ENCODE measurements around the gene UNC93B1. TPM values are rescaled to one million over a fixed set of nuclear protein-coding genes. Genes with fewer than 3 reads are reported as not detected.

The UNC93B1 gene
- total RNA-seq, 1 experiment from 2014 or later: 9.1 TPM

GRCh38 chr11:68013611-68014156 lies 9.8 kb upstream of the UNC93B1 start:
- DNase-seq (ENCODE audit: low read depth, low spot score): no peak
- in situ Hi-C loops (cut with HindIII; ENCODE audit: low pct_unique_long_range_greater_than_20kb, low sequenced_read_pairs): no loop called here

DNA sequence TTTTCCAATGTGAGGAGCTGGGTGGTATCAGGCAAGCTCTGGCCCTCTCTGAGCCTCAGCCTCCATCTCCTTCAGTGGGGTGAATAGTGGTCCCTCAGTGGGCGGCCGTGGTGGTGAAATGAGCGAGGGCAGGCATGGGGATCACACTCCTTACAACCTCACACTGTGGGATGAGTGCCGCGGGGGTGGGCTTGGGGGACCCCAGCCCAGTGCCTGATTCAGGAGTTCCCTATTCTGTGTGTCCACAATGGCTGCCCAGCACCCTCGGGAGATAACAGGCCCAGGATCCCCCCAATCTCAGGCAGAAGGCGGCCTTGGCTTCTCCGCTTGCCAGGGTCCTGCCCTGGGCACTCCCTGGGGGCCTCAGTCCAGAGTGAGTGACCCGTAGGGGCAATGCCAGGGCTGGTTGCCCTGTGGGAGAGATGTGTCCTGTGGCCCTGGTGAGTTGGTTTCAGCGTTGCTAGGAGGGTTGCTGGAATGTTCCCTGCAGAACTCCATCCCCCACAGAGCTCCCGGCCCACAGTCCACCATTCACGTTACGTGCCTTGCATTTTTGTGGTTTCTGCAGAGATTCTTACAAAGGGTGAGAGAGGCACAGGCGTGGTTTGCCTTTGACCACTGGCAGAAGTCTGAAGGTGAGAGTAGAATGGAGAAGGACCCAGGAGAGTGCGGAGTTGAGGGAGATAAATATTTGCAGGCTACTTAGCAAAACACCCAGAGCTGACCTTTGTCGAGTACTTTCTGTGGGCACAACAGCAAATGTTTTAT lies 9.1 kb upstream of the UNC93B1 start:
- DNase-seq (ENCODE audit: low read depth, low spot score): peak; percentile 46
- in situ Hi-C loops (cut with HindIII; ENCODE audit: low pct_unique_long_range_greater_than_20kb, low sequenced_read_pairs): no loop called here

DNA sequence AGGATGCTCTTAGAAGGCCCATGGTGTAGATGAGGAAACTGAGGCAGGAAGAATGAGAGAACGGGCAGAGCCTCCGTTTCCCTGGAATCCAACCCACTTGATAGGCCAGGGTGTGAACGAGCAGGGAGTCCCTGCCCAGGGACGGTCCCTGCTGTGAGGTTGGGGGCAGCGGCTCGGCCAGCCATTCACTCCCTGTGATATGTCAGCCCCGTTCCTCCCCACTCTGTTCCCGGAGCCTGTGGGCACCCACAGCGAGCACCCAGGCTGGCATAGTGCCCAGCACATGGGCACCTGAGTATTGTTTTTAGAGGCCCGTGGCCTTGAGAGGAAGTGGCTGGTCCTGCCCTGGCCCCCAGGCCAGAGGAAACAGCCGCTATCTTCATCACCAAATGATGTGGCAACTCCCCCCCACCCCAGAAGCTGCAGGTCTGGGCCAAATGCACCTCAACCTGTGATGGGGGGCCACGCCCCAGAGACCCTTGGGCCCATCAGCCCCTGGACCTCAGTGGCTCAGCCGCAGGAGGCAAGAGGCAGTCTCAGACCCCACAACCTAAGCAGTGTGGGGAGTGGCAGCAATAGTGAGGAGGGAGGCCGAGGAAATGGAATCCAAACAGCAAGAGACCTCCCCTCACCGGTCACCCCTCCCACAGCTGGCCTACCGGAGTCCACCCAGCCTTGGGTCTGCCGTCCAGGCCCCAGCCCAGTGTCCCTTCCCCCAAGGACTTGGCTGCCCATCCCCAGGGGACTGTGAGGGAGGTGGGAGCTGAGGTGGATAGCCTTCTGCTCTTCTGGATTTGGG lies 8.3 kb upstream of the UNC93B1 start:
- no peak for DNase-seq (ENCODE audit: low read depth, low spot score)
- in situ Hi-C loops (cut with HindIII; ENCODE audit: low pct_unique_long_range_greater_than_20kb, low sequenced_read_pairs): no loop called here

GRCh38 chr11:68011051-68011943 lies 7.4 kb upstream of the UNC93B1 start:
- no peak for DNase-seq (ENCODE audit: low read depth, low spot score)
- in situ Hi-C loops (cut with HindIII; ENCODE audit: low pct_unique_long_range_greater_than_20kb, low sequenced_read_pairs): no loop called here

DNA sequence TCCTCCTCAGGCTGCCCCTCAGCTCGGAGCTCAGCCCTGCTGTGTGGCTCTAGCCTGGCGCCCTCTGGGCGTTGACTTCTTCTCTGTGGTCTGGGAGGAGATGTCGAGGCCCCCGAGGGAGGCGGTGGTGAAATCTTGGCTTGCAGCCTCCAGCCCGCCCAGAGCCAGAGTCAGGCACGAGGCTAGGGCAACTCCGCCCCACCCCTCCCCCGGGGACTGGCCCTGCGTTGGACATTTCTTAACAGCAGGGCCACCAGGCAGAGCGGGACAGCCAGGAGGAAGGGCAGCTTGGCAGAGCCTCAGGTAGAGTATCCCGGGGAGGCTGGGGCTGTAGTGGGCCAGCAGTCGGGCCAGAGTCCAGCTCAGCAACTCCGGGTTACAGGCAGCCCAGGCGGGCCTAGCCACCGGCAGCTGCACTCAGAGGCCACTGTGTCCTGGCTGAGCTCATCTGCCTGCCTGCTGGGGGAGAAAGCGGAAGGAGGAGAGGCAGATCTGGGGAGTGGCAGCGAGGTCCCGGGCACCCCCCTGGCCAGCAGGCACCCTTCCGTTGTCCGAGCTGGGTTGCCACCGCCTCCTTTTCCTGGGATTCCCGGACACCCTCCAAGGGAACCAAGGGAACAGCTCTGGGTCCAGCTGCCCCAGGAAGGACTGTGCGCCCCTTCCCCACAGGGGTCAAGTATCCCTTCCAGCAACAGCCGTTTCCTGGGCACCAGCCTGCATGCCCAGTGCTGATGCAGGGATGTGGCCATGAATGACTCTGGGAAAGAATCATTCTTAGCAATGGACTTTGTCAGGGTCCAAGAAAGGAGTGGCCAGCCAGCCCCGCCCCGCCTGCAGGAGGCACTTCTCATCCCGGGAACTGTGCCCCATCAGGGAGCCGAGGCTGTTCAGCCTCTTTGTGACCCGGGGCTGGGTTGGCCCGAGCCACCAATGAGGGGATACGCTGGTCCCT lies 6.5 kb upstream of the UNC93B1 start, which contains the start of gene ALDH3B1:
TSS of gene ALDH3B1 (plus strand) at position 238 of the 952 bp plus-strand sequence. CDS start 4,971 bp downstream, outside the sequence.
- peak; percentile 72 for DNase-seq (ENCODE audit: low read depth, low spot score)
- in situ Hi-C loops (cut with HindIII; ENCODE audit: low pct_unique_long_range_greater_than_20kb, low sequenced_read_pairs): no loop called here

- DNase-seq (ENCODE audit: low read depth, low spot score): peak; percentile 29
- in situ Hi-C loops (cut with HindIII; ENCODE audit: low pct_unique_long_range_greater_than_20kb, low sequenced_read_pairs): no loop called here
Measured at GRCh38 chr11:68009391-68010089, 5.6 kb upstream of the UNC93B1 start.

DNA sequence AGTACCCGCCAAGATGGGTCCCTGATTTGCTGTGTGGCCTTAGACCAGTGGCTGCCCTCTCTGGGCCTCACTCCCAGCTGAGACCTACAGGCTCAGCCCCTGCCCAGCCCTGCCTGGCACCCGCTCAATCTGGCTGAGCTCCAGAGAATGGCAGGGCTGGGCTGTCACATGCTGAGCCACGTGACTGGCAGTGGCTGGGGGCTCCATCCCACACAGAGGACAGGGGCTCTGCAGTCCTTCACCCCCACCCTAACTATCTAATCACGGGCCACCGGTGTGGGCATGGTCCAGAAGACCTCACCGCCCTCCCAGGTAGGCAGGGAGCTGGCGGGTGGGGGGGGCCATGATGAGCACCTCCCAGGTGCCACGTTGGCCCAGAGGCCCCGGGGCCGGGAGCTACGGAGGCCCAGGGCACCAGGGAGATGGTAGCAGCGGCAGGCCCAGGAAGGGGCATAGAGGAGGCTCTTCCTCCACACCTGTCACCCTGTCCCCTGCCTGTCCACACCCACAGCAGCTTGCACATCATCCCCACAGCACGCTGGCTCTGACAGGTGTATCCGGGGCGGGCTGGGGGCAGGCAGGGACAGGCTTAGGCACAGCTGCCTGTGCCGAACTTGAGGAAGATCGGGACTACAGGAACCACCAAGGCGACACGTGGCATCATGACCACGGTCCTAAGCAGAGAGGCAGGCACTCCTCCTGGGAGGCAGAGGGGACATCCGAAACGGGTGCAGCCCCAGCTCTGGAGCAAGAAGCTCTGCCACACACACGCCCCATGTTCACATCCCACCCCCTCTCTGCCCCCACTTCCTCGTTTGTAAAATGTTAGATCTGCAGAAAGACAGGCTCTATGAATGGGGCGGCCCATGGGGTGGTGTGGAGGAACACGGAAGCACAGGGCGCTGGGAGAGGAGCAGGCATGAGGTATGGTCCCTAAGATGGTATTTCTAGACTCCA lies 4.8 kb upstream of the UNC93B1 start:
- in situ Hi-C loops (cut with HindIII; ENCODE audit: low pct_unique_long_range_greater_than_20kb, low sequenced_read_pairs): no loop called here
- no peak for DNase-seq (ENCODE audit: low read depth, low spot score)

DNA sequence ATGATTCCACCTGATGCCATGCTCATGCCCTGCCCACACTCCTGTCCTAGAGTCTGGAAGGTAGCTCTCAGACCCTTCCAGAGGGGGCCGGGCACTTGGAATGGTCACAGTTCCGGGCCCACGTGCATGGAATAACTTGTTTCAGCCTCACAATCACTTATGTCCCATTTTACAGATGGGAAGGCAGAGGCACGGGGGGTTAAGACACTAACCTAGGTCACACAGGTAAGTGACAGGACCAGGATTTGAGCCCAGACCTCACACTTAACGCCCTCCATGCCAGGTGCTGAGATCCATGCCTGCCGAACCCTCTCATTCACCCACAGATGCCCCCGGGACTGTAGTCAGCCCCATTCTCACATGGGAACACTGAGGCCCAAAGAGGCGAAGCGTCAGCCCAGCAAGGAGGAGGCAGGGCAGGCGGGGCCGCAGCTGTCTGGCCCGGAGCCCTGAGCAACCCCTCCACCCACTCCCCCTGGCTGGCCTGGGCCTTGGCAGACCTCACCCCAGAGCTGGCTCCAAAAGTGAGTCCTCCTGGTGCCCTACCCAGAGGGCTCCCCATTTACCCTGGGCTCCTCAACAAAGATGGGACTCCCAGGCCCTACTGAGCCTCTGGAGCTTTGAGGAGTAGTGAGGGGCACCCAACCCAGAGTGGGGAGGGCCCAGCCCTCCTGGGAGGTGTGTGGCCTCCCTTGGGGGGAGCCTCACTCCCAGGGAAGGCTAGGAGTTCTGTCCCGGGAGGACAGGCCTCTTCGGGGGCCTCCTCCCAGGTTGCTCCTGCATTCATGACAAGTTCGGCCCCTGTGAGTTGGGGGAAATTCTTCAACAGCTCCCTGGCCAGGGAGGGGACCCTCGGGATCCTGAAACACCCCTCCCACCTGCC lies 3.8 kb upstream of the UNC93B1 start:
- in situ Hi-C loops (cut with HindIII; ENCODE audit: low pct_unique_long_range_greater_than_20kb, low sequenced_read_pairs): no loop called here
- no peak for DNase-seq (ENCODE audit: low read depth, low spot score)

DNA sequence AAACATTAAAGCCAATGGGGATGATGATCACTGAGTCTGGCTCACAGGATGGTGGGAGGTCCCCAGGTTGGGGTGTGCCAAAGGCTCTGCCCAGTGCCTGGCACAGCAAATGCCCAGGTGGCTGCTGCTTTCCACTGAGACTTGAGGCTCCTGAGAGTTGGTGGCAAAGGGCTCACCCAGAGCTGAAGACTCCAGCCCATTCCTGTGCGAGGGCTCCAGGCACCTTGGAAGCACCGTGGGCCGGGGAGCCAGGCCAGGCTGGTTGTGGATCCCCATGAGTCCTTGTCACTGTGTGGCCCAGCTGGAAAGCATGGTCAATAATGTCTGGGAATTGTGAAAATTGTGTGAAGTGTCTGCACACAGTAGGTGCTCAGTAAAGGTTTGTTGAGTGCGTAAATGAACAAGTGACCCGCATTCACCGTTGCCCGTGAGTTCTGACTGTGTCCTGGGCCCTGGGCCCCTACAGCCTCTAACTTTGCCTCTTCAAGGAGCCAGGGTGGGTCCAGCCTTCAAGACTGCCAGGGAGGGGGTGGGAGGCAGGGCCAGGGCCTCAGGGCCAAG lies 2.8 kb upstream of the UNC93B1 start:
- no peak for DNase-seq (ENCODE audit: low read depth, low spot score)
- in situ Hi-C loops (cut with HindIII; ENCODE audit: low pct_unique_long_range_greater_than_20kb, low sequenced_read_pairs): no loop called here

DNA sequence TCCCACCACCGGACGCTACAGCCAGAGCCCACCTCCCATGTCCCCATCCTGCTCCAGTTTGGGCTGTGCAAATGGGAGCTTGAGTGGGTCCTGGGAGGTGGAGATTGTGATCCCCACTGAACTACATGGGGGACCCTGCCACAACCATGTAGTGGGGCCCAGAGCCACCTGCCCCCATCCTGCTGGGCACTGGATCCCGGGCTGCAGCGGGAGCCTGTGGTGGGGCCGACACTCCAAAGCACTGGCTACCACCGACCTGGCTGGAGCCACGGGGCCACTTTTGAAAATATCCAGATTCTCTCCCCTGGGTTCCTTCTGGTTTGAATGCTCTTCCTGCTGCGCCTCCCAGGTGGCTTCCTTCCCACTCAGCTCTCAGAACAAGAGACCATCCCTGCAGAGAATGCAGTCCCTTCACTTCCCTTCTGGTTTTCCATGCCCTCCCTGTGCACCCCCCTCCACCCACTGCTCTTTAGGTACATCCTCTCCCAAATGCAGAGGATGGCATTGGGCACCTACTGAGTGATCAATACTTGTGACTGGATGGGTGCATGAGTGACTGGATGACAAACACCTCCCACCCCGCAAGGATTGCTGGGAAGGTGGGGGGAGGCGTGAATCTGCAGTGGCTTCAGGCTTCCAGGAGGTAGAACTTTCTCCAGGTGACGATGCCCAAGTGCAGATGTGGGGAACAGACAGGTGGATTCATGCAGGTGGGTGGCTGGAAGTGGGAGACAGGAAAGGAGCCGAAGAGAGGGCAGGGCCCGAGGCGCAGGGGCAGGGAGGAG lies 846 bp upstream of the UNC93B1 start:
- DNase-seq (ENCODE audit: low read depth, low spot score): no peak
- in situ Hi-C loops (cut with HindIII; ENCODE audit: low pct_unique_long_range_greater_than_20kb, low sequenced_read_pairs): no loop called here

DNA sequence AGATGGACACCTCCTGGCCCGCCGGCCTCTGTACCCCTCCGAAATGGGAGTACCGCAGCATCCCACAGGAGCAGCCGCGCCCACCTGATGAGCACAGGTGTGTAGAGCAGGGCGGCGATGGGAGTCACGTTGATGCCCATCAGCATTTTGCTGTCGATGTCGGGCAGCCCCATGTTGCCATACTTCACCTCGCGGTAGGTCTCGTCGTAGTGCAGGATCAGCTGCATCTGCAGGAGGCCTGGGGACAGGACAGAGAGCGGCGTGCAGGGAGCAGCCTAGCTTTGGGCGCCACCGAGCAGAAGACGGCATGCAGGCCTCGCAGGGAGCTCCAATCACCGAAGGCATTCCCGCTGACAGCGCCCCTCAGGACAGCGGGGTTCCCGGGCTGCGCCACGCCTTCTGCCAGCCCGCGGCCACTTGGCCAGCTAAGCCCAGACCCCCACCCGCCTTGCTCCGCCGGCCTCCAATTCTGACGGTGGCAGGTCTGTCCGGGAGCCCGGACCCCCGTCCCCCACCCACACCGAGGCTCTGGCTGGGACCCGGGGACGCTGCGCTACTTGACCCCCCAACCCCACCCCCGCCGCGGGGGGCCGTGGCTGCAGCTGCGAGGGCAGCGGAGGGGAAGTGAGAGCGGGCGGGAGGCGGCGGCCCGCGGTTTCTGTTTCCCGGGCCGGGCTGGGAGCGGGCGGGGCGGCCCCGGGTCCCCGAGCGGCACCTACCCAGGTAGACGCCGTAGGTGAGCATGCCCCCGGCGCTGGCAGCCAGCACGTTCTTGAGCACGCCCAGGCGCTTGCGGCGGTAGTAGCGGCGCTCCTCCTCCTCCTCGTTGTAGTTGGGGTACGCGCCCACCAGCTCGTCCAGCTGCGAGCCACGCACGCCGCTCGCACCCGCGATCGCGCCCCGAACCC lies 705 bp downstream of the UNC93B1 start:
- DNase-seq (ENCODE audit: low read depth, low spot score): no peak
- in situ Hi-C loops (cut with HindIII; ENCODE audit: low pct_unique_long_range_greater_than_20kb, low sequenced_read_pairs): no loop called here

DNA sequence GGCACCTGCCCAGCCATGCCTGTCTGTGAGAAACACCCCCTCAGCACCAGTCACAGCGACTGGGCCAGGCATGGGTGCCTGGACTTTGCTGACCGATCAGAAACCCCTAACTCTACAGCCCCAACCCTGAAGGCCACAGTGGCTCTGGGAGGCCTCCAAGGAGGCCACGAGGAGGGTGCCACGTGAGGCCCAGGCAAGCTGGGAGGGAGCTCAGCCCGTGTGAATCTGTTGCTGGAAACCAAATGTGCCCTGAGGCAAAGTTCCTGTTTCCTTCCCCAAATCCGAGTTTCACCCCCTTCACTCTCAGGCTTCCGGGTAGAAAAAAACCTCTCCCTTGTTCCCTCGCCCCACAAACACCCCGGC lies 1.3 kb downstream of the UNC93B1 start:
- in situ Hi-C loops (cut with HindIII; ENCODE audit: low pct_unique_long_range_greater_than_20kb, low sequenced_read_pairs): no loop called here
- no peak for DNase-seq (ENCODE audit: low read depth, low spot score)

Measured in SK-MEL-5 (cell line).